ENCODE measurements around the gene DMXL1.

DNA sequence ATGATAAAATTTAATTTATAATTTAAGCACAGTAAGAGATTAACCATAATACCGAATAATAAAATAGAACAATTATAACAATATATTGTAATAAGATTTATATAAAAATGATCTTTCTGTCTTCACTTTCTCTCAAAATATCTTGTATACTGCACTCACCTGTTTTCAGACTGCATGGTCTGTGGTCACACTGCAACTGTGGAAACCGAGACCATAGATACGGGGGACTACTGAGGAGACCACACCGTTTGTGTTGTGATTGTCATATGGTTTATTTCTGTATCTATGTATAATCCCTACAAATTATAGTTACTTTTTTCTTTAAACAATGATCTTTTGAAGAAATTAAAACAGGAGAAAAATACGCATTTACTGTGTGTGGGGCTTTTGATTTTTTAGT lies 206.1 kb downstream of the DMXL1 start:
- TF ChIP-seq, protein P1, sequence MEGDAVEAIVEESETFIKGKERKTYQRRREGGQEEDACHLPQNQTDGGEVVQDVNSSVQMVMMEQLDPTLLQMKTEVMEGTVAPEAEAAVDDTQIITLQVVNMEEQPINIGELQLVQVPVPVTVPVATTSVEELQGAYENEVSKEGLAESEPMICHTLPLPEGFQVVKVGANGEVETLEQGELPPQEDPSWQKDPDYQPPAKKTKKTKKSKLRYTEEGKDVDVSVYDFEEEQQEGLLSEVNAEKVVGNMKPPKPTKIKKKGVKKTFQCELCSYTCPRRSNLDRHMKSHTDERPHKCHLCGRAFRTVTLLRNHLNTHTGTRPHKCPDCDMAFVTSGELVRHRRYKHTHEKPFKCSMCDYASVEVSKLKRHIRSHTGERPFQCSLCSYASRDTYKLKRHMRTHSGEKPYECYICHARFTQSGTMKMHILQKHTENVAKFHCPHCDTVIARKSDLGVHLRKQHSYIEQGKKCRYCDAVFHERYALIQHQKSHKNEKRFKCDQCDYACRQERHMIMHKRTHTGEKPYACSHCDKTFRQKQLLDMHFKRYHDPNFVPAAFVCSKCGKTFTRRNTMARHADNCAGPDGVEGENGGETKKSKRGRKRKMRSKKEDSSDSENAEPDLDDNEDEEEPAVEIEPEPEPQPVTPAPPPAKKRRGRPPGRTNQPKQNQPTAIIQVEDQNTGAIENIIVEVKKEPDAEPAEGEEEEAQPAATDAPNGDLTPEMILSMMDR (IDR thresholded peaks at IDR 0.05; ENCODE audit: low read depth, low read length): no peak
- TF ChIP-seq POLR2A (IDR thresholded peaks at IDR 0.05; ENCODE audit: extremely low read depth, insufficient read length) (no peak), MYC (IDR thresholded peaks at IDR 0.05; ENCODE audit: low read depth, low read length) (no peak)

Data from NB4 (cell line).